ENCODE data around the gene THOC5. TPM values are rescaled to one million over a fixed set of nuclear protein-coding genes. Genes with fewer than 3 reads are reported as not detected.

THOC5 gene
- total and polyA plus RNA-seq, 7 experiments from 2014 or later, result 26.1 to 61.9 (median 46.3) TPM

GRCh38 chr22:29464581-29464980 lies 89.0 kb downstream of the THOC5 start:
- no peaks in the 10 kb centered on the region for H3K36me3 ChIP-seq (ENCODE audit: control insufficient read depth in 2 of 3, insufficient read depth in 3 of 3, low read length in 3 of 3)
- no peak overlapping the region for H3K4me3 ChIP-seq (ENCODE audit: low read length)
- H3K9me3 ChIP-seq (ENCODE audit: control insufficient read depth in 2 of 3, low read length in 3 of 3), result no peaks in the 10 kb centered on the region
- no peaks in the 10 kb centered on the region for H3K36me3 Mint-ChIP-seq
- ATAC-seq, result no peak
- no peak overlapping the region for H3K4me3 Mint-ChIP-seq
- no peaks in the 10 kb centered on the region for H3K9me3 Mint-ChIP-seq
- H3K4me1 ChIP-seq (ENCODE audit: control insufficient read depth in 2 of 2, insufficient read depth in 2 of 2, low read length in 2 of 2), result no peaks in the 10 kb centered on the region
- H3K27ac Mint-ChIP-seq, result no peak overlapping the region
- no peaks in the 10 kb centered on the region for H3K27me3 ChIP-seq (ENCODE audit: control insufficient read depth in 2 of 2, insufficient read depth in 2 of 2, low read length in 2 of 2)
- H3K4me1 Mint-ChIP-seq, result no peaks in the 10 kb centered on the region
- no peak overlapping the region for H3K27ac ChIP-seq (ENCODE audit: low read depth, low read length)
- intact Hi-C loops (cut with micrococcal nuclease), result no loop called here
- H3K27me3 Mint-ChIP-seq, result peaks cover 0 to 8% (median 0%) of the 10 kb centered on the region in 5 donors
- ChIA-PET CTCF (no interaction called here), POLR2A (no interaction called here)
- no peak for DNase-seq

DNA sequence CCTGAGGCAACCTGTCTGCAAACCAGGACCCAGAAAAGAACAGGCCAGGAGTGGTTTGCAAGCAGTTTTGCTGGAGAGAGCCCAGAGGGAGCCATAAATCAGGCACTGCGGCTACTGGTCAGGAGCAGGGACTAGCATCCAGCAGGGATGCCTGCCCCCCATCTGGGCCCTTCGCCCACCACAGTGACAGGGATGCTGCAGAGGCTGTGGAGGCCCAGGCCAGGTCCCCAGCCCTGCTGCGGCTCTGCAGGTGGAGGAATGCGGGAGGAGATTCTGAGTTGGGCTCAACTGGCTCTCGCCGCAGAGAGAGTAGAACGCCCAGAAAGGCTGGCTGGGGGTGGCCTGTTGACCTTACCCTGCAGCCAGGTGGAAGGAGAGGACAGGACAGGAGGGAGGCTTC lies 89.9 kb downstream of the THOC5 start:
- Mint-ChIP-seq H3K9me3 (no peaks in the 10 kb centered on the region), H3K4me3 (no peak overlapping the region), H3K27me3 (peaks cover 0 to 5% (median 0%) of the 10 kb centered on the region in 5 donors), H3K36me3 (no peaks in the 10 kb centered on the region), H3K27ac (no peak overlapping the region), H3K4me1 (peaks cover 0 to under 1% (median 0%) of the 10 kb centered on the region in 7 donors)
- no peak overlapping the region for H3K27ac ChIP-seq (ENCODE audit: low read depth, low read length)
- no peaks in the 10 kb centered on the region for H3K9me3 ChIP-seq (ENCODE audit: control insufficient read depth in 2 of 3, low read length in 3 of 3)
- intact Hi-C loops (cut with micrococcal nuclease), result no loop called here
- CTCF ChIA-PET, result no interaction called here
- H3K4me3 ChIP-seq (ENCODE audit: low read length), result no peak overlapping the region
- H3K36me3 ChIP-seq (ENCODE audit: control insufficient read depth in 2 of 3, insufficient read depth in 3 of 3, low read length in 3 of 3), result no peaks in the 10 kb centered on the region
- no peaks in the 10 kb centered on the region for H3K4me1 ChIP-seq (ENCODE audit: control insufficient read depth in 2 of 2, insufficient read depth in 2 of 2, low read length in 2 of 2)
- ATAC-seq (no peak), DNase-seq (no peak)
- no peaks in the 10 kb centered on the region for H3K27me3 ChIP-seq (ENCODE audit: control insufficient read depth in 2 of 2, insufficient read depth in 2 of 2, low read length in 2 of 2)
- POLR2A ChIA-PET, result no interaction called here

GRCh38 chr22:29461263-29461662 lies 92.3 kb downstream of the THOC5 start:
- CTCF ChIA-PET, result no interaction called here
- no peak overlapping the region for H3K4me3 Mint-ChIP-seq
- no peaks in the 10 kb centered on the region for H3K4me1 ChIP-seq (ENCODE audit: control insufficient read depth in 2 of 2, insufficient read depth in 2 of 2, low read length in 2 of 2)
- no peaks in the 10 kb centered on the region for H3K9me3 Mint-ChIP-seq
- intact Hi-C loops (cut with micrococcal nuclease), result no loop called here
- H3K4me1 Mint-ChIP-seq, result peaks cover 0 to 2% (median 0%) of the 10 kb centered on the region in 7 donors
- no peaks in the 10 kb centered on the region for H3K27me3 ChIP-seq (ENCODE audit: control insufficient read depth in 2 of 2, insufficient read depth in 2 of 2, low read length in 2 of 2)
- H3K36me3 Mint-ChIP-seq, result no peaks in the 10 kb centered on the region
- H3K27ac ChIP-seq (ENCODE audit: low read depth, low read length), result no peak overlapping the region
- H3K27me3 Mint-ChIP-seq, result peaks cover 0 to 5% (median 0%) of the 10 kb centered on the region in 5 donors
- no peak for ATAC-seq
- no peaks in the 10 kb centered on the region for H3K36me3 ChIP-seq (ENCODE audit: control insufficient read depth in 2 of 3, insufficient read depth in 3 of 3, low read length in 3 of 3)
- H3K9me3 ChIP-seq (ENCODE audit: control insufficient read depth in 2 of 3, low read length in 3 of 3), result no peaks in the 10 kb centered on the region
- DNase-seq, result no peak
- no peak overlapping the region for H3K4me3 ChIP-seq (ENCODE audit: low read length)
- POLR2A ChIA-PET, result no interaction called here
- H3K27ac Mint-ChIP-seq, result peak overlapping the region in 1 of 9 donors; percentile 41

GRCh38 chr22:29459773-29460172 lies 93.8 kb downstream of the THOC5 start:
- POLR2A ChIA-PET, result no interaction called here
- H3K27me3 Mint-ChIP-seq, result peaks cover 0 to 5% (median 0%) of the 10 kb centered on the region in 5 donors

GRCh38 chr22:29458551-29458950 lies 95.0 kb downstream of the THOC5 start:
- H3K27ac Mint-ChIP-seq, result no peak overlapping the region
- no peak overlapping the region for H3K4me3 Mint-ChIP-seq
- DNase-seq (no peak), ATAC-seq (no peak)
- ChIA-PET POLR2A (interaction anchor here (0.7 kb wide), 1 partner anchor 31 kb away, joined by 4 read pairs; no protein-coding TSS in a partner anchor), CTCF (no interaction called here)
- no peaks in the 10 kb centered on the region for H3K27me3 ChIP-seq (ENCODE audit: control insufficient read depth in 2 of 2, insufficient read depth in 2 of 2, low read length in 2 of 2)
- H3K9me3 Mint-ChIP-seq, result no peaks in the 10 kb centered on the region
- H3K4me3 ChIP-seq (ENCODE audit: low read length), result no peak overlapping the region
- H3K27me3 Mint-ChIP-seq, result peaks cover 0 to 5% (median 0%) of the 10 kb centered on the region in 5 donors
- no peaks in the 10 kb centered on the region for H3K36me3 ChIP-seq (ENCODE audit: control insufficient read depth in 2 of 3, insufficient read depth in 3 of 3, low read length in 3 of 3)
- H3K4me1 Mint-ChIP-seq, result peaks cover 0 to 2% (median 0%) of the 10 kb centered on the region in 7 donors
- H3K27ac ChIP-seq (ENCODE audit: low read depth, low read length), result no peak overlapping the region
- intact Hi-C loops (cut with micrococcal nuclease), result no loop called here
- H3K4me1 ChIP-seq (ENCODE audit: control insufficient read depth in 2 of 2, insufficient read depth in 2 of 2, low read length in 2 of 2), result no peaks in the 10 kb centered on the region
- no peaks in the 10 kb centered on the region for H3K36me3 Mint-ChIP-seq
- H3K9me3 ChIP-seq (ENCODE audit: control insufficient read depth in 2 of 3, low read length in 3 of 3), result no peaks in the 10 kb centered on the region

More at GRCh38 chr22:29459773-29460172, 93.8 kb downstream of the THOC5 start:
- Histone ChIP-seq H3K36me3 (ENCODE audit: control insufficient read depth in 2 of 3, insufficient read depth in 3 of 3, low read length in 3 of 3) (no peaks in the 10 kb centered on the region), H3K4me1 (ENCODE audit: control insufficient read depth in 2 of 2, insufficient read depth in 2 of 2, low read length in 2 of 2) (no peaks in the 10 kb centered on the region), H3K27me3 (ENCODE audit: control insufficient read depth in 2 of 2, insufficient read depth in 2 of 2, low read length in 2 of 2) (no peaks in the 10 kb centered on the region), H3K9me3 (ENCODE audit: control insufficient read depth in 2 of 3, low read length in 3 of 3) (no peaks in the 10 kb centered on the region), H3K4me3 (ENCODE audit: low read length) (no peak overlapping the region), H3K27ac (ENCODE audit: low read depth, low read length) (no peak overlapping the region)
- Mint-ChIP-seq H3K4me1 (peaks cover 0 to 2% (median 0%) of the 10 kb centered on the region in 7 donors), H3K36me3 (no peaks in the 10 kb centered on the region), H3K9me3 (no peaks in the 10 kb centered on the region), H3K27ac (no peak overlapping the region), H3K4me3 (no peak overlapping the region)
- CTCF ChIA-PET, result no interaction called here
- DNase-seq, result no peak
- no peak for ATAC-seq
- intact Hi-C loops (cut with micrococcal nuclease), result no loop called here

- no peaks in the 10 kb centered on the region for H3K36me3 ChIP-seq (ENCODE audit: control insufficient read depth in 2 of 3, insufficient read depth in 3 of 3, low read length in 3 of 3)
- ATAC-seq (peak; percentile 51), DNase-seq (no peak)
- Mint-ChIP-seq H3K27me3 (peaks cover 0 to 5% (median 0%) of the 10 kb centered on the region in 5 donors), H3K27ac (peak overlapping the region in 1 of 9 donors; percentile 76), H3K4me3 (no peak overlapping the region), H3K36me3 (no peaks in the 10 kb centered on the region), H3K9me3 (no peaks in the 10 kb centered on the region), H3K4me1 (peaks cover 0 to 2% (median 0%) of the 10 kb centered on the region in 7 donors)
- H3K27me3 ChIP-seq (ENCODE audit: control insufficient read depth in 2 of 2, insufficient read depth in 2 of 2, low read length in 2 of 2), result no peaks in the 10 kb centered on the region
- CTCF ChIA-PET, result no interaction called here
- H3K4me1 ChIP-seq (ENCODE audit: control insufficient read depth in 2 of 2, insufficient read depth in 2 of 2, low read length in 2 of 2), result no peaks in the 10 kb centered on the region
- no peak overlapping the region for H3K4me3 ChIP-seq (ENCODE audit: low read length)
- intact Hi-C loops (cut with micrococcal nuclease), result no loop called here
- POLR2A ChIA-PET, result no interaction called here
- no peaks in the 10 kb centered on the region for H3K9me3 ChIP-seq (ENCODE audit: control insufficient read depth in 2 of 3, low read length in 3 of 3)
- no peak overlapping the region for H3K27ac ChIP-seq (ENCODE audit: low read depth, low read length)
Measured at GRCh38 chr22:29457730-29458129, 95.8 kb downstream of the THOC5 start.

DNA sequence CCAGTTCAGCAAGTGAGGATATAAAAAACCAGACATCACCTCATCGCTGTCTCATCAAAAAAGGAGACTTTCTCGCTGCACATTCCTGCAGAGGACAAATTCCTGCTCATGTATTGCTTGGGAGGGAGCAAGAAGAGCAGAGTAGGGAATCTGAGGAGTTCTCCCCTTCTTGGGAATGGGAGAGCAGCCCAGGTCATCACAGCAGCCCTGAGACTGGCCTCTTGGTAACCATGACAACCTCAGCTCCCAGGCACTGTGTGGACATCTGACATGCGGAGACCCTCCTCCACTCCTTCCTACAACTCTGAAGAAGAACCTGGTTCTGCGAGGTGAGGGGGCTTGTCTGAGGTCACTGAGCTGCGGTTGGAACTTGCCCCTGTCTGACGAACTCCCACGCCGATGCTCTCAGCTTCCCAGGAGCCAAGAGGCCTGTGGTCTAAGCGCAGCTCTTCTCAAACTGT lies 97.3 kb downstream of the THOC5 start:
- intact Hi-C loops (cut with micrococcal nuclease), result no loop called here
- H3K4me1 ChIP-seq (ENCODE audit: control insufficient read depth in 2 of 2, insufficient read depth in 2 of 2, low read length in 2 of 2), result no peaks in the 10 kb centered on the region
- H3K27ac ChIP-seq (ENCODE audit: low read depth, low read length), result no peak overlapping the region
- Mint-ChIP-seq H3K27me3 (peaks cover 0 to 5% (median 0%) of the 10 kb centered on the region in 5 donors), H3K9me3 (no peaks in the 10 kb centered on the region), H3K4me3 (no peak overlapping the region), H3K27ac (no peak overlapping the region), H3K4me1 (peaks cover 0 to 3% (median 0%) of the 10 kb centered on the region in 7 donors), H3K36me3 (no peaks in the 10 kb centered on the region)
- no peak overlapping the region for H3K4me3 ChIP-seq (ENCODE audit: low read length)
- ChIA-PET POLR2A (no interaction called here), CTCF (interaction anchor here (0.6 kb wide), 1 partner anchor 1856 kb away, joined by 3 read pairs; no protein-coding TSS in a partner anchor)
- no peaks in the 10 kb centered on the region for H3K36me3 ChIP-seq (ENCODE audit: control insufficient read depth in 2 of 3, insufficient read depth in 3 of 3, low read length in 3 of 3)
- no peaks in the 10 kb centered on the region for H3K27me3 ChIP-seq (ENCODE audit: control insufficient read depth in 2 of 2, insufficient read depth in 2 of 2, low read length in 2 of 2)
- DNase-seq, result no peak
- H3K9me3 ChIP-seq (ENCODE audit: control insufficient read depth in 2 of 3, low read length in 3 of 3), result no peaks in the 10 kb centered on the region
- ATAC-seq, result no peak

All from naive thymus-derived CD4-positive, alpha-beta T cell (primary cell).